NCI-H1417 treated with DMSO at 0.1 percent for 48 hours (cell line): ENCODE data around the gene SARDH.
"Not testable (repeated sequence)": the region's sequence is repeated elsewhere in the genome, so short reads cannot be mapped to it uniquely, and the experiment has no call there.

Experiments
- DNase-seq: peaks from one replicate; lab custom pipeline; 2025; lab: John Stamatoyannopoulos, UW

The SARDH gene

GRCh38 chr9:133777068-133777791 lies 39.1 kb upstream of the SARDH start:
- no peak for DNase-seq

- no peak for DNase-seq
Measured at GRCh38 chr9:133775951-133776905, 38.1 kb upstream of the SARDH start.

- no peak for DNase-seq
Measured at GRCh38 chr9:133775291-133775690, 37.1 kb upstream of the SARDH start.

- DNase-seq: no peak
Measured at GRCh38 chr9:133774799-133775198, 36.6 kb upstream of the SARDH start.

- DNase-seq: no peak
Measured at GRCh38 chr9:133773889-133774655, 35.9 kb upstream of the SARDH start.

GRCh38 chr9:133772581-133772980 lies 34.4 kb upstream of the SARDH start:
- DNase-seq: no peak

- no peak for DNase-seq
Measured at GRCh38 chr9:133771486-133772482, 33.6 kb upstream of the SARDH start.

GRCh38 chr9:133770076-133770777 lies 32.1 kb upstream of the SARDH start:
- DNase-seq: no peak

- no peak for DNase-seq
Measured at GRCh38 chr9:133769511-133770075, 31.4 kb upstream of the SARDH start.

GRCh38 chr9:133768859-133769510 lies 30.8 kb upstream of the SARDH start:
- DNase-seq: no peak

GRCh38 chr9:133768371-133768858 lies 30.3 kb upstream of the SARDH start:
- no peak for DNase-seq

GRCh38 chr9:133767625-133768024 lies 29.5 kb upstream of the SARDH start:
- DNase-seq: no peak

GRCh38 chr9:133767008-133767407 lies 28.9 kb upstream of the SARDH start:
- DNase-seq: no peak

GRCh38 chr9:133766234-133766633 lies 28.1 kb upstream of the SARDH start:
- DNase-seq: not testable (repeated sequence)

- DNase-seq: no peak
Measured at GRCh38 chr9:133763272-133764183, 25.4 kb upstream of the SARDH start.

- no peak for DNase-seq
Measured at GRCh38 chr9:133762488-133763271, 24.5 kb upstream of the SARDH start.

GRCh38 chr9:133761641-133762248 lies 23.6 kb upstream of the SARDH start:
- no peak for DNase-seq
